ENCODE results near the gene MAML2.

The MAML2 gene

DNA sequence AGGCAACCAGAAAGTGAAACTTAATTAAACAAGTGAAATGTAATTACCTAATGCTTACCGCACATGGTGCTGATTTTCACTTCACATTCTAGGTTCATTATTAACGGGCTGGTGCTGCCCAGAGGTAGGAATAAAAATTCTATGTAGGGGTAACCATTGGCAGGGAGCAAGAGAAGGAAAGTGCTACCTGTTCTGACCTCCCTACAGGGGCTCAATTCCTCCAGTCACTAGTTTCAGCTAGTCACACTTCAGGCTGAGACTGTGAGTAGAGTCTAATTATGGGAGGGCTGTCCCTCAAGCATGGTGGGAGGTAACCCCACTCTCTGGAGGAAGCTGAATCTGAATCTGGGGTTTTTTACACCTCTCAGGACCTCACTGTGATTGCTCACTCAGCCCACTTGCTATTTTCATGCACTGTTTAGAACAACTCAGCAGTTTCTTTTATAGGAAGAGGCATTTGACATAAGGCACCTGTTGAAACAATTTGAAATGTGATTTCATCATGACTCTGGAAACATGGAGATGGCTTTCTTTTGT lies 75.4 kb downstream of the MAML2 start:
- no peak overlapping the region; the same call in 1 of the 2 replicates for H3K4me3 ChIP-seq (ENCODE audit: low read depth, low read length)
- no peak for TF ChIP-seq CTCF (IDR thresholded peaks at IDR 0.05; ENCODE audit: low read depth, low read length, missing control alignments)
- peak; percentile 75 for DNase-seq (ENCODE audit: low read depth)

DNA sequence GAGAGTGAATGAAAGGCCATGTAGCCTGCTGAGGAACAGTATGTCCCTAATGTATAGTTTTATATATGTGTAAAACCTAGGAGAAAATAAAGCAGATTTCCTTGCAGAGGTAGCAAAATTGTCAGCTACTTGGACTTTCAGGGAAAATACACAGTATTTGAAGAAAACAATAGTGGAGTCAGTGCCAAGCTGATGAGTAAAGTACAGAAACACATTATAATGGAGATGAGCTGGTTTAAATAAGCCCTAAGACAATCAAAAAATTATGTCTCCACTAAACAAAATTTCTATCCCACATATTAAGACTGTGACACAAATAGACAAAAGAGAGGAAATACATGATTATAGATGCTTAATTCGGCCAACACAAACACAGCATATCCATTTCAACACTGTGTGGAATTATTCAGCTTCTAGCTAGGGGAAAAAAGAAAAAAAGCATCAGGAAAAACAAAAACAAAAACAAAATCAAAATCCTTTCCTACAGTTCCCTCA lies 75.9 kb downstream of the MAML2 start:
- DNase-seq (ENCODE audit: low read depth) = no peak
- no peak overlapping the region for H3K4me3 ChIP-seq (ENCODE audit: low read depth, low read length)
- no peak for TF ChIP-seq CTCF (IDR thresholded peaks at IDR 0.05; ENCODE audit: low read depth, low read length, missing control alignments)

DNA sequence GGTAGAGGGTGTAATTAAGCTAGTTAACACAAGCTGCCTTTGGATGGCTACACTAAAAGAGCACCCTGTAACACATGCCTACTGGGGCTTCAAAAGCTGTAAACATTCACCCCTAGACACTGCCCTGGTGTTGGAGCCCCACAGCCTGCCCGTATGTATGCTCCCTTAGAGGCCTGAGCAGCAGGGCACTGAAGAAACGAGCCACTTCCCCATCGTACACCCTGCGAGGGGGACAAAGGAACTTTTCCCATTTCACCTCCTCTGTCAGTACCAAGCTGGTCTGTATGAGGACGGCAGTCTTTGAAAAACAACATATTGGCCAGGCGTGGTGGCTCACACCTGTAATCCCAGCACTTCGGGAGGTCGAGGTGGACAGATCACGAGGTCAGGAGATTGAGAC lies 77.0 kb downstream of the MAML2 start:
- DNase-seq (ENCODE audit: low read depth) = no peak
- TF ChIP-seq CTCF (IDR thresholded peaks at IDR 0.05; ENCODE audit: low read depth, low read length, missing control alignments) = no peak
- no peak overlapping the region for H3K4me3 ChIP-seq (ENCODE audit: low read depth, low read length)

GRCh38 chr11:96265220-96265737 lies 77.7 kb downstream of the MAML2 start:
- no peak for DNase-seq (ENCODE audit: low read depth)
- H3K4me3 ChIP-seq (ENCODE audit: low read depth, low read length) = no peak overlapping the region
- no peak for TF ChIP-seq CTCF (IDR thresholded peaks at IDR 0.05; ENCODE audit: low read depth, low read length, missing control alignments)

DNA sequence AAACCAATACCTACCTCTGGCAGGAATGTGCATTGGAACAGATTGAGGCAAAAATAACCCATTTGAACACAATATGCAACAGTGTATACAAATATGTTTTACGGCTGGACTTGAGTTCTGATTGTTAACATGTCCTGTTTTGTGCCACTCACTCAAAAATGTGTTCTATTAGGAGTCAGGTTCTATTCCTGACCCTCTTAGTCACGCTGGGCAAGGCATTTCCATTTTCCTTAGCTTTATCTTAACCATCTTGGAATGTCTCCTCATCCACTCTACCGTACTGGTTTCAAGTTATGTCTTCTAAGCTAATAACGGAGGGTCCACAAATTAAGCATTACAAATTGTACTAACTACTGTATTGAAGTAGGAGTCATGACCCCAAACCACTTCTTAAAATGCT lies 78.6 kb downstream of the MAML2 start:
- H3K4me3 ChIP-seq (ENCODE audit: low read depth, low read length) = no peak overlapping the region
- TF ChIP-seq CTCF (IDR thresholded peaks at IDR 0.05; ENCODE audit: low read depth, low read length, missing control alignments) = no peak
- DNase-seq (ENCODE audit: low read depth) = no peak

DNA sequence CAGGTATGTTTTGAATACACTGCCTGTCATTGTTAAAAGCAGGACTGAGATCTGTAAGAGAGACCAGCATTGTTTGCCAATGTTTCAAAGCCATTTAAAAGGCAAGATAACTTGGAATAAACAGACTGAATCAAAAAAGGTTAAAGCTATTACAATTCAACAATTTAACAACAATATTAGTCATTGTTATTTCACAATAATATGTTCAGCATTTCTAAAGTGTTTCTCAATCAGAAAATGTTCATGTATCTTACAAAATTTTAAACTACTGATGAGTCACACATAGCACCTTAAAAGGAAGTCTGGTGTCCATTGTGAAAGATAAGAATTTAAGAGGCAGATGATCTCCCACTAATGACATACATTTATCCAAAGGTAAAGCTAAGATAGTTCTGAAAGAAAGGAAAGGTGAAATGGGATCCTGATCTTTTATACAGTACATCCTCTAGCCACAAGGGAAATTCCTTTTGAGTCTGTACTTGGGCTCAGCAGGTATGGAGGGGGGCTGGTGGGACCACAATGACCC lies 79.7 kb downstream of the MAML2 start:
- DNase-seq (ENCODE audit: low read depth) = no peak
- no peak for TF ChIP-seq CTCF (IDR thresholded peaks at IDR 0.05; ENCODE audit: low read depth, low read length, missing control alignments)
- no peak overlapping the region for H3K4me3 ChIP-seq (ENCODE audit: low read depth, low read length)

- H3K4me3 ChIP-seq (ENCODE audit: low read depth, low read length) = no peak overlapping the region
- no peak for TF ChIP-seq CTCF (IDR thresholded peaks at IDR 0.05; ENCODE audit: low read depth, low read length, missing control alignments)
- no peak for DNase-seq (ENCODE audit: low read depth)
Observed at GRCh38 chr11:96260532-96260931, 82.5 kb downstream of the MAML2 start.

Measured in GM12864 (cell line).